VCaP (cell line): ENCODE results near the gene GNB1L.

Experiments used
- H3K27ac ChIP-seq: fragments of 450-650 bp; 2 replicates; pipeline ENCODE4 v1.5.1; 2017
- TF ChIP-seq, protein P1 (sequence below): fragments of 450-650 bp; conservative IDR thresholded peaks from 2 replicates; pipeline ENCODE4 v1.5.1; 2017; ENCODE audit warnings: mild to moderate bottlenecking, moderate library complexity

Gene GNB1L

DNA sequence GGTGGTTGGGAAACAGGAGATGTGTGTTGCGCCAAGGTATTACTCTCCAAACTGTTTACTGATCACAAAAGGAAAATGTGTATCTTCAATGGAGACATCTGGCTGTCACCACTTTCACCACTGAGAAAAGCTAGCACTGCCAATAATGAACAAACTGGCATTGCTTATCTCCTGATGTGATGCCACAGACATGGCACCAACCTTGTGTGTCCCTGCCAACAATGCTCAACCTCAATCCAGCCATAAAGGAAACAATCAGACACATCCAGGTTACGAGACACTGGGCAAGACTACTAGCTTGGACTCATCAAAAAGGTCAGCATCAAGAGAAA, 28.1 kb downstream of the GNB1L start:
- H3K27ac ChIP-seq: no peak overlapping the region
- TF ChIP-seq, protein P1, sequence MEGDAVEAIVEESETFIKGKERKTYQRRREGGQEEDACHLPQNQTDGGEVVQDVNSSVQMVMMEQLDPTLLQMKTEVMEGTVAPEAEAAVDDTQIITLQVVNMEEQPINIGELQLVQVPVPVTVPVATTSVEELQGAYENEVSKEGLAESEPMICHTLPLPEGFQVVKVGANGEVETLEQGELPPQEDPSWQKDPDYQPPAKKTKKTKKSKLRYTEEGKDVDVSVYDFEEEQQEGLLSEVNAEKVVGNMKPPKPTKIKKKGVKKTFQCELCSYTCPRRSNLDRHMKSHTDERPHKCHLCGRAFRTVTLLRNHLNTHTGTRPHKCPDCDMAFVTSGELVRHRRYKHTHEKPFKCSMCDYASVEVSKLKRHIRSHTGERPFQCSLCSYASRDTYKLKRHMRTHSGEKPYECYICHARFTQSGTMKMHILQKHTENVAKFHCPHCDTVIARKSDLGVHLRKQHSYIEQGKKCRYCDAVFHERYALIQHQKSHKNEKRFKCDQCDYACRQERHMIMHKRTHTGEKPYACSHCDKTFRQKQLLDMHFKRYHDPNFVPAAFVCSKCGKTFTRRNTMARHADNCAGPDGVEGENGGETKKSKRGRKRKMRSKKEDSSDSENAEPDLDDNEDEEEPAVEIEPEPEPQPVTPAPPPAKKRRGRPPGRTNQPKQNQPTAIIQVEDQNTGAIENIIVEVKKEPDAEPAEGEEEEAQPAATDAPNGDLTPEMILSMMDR: no peak

DNA sequence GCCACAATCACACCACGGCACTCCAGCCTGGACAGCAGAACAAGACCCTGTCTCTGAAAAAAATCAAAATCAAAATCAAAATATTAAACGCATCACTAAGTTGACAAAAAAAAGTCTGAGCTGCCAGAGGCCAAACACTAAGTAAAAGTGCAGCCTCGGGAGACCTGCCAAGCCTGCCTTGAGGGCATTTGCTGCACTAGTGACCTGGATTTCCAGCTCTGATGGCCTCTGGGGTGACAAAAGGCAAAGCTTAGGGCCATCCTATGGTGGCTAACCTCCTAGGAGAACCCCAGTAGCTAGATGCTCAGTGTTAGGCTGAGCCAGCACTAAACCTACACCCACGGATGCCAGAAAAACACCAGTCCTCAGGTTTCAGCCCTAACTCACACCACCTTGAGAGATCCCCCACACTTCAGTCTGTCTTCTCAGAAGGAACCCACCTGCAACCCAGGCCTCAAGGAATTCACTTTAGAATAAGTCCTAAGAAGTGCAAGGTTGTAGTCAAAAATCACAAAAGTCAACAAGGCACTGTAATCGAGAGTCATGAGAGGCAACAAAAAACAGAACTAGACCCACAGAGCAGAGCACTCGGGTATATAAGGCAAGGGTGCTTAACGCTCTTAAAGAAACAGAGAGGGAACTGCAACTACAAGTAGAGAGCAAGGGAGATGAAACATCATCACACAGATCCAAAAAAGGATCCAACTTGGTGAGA, 28.6 kb downstream of the GNB1L start:
- TF ChIP-seq, protein P1: no peak
- no peak overlapping the region for H3K27ac ChIP-seq

DNA sequence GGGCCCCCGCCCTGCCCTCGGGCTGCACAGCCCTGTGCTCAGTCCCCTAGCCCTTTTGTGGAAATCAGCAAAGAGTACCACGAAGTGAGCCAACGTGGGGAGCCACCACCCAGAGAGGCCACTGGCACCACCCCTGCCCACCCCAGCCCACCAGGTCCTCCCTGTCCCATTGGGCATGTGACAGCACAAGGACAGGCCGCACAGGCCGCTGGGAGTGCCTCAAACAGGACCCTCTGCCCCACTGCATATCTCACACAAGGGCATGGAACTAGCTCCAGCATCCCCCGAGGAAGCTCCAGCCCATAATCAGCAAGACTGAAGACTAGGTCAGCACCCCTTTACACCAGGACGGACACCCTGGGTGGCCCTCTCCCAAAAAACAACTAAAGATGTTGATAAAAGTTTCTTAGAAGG, 29.7 kb downstream of the GNB1L start:
- H3K27ac ChIP-seq: no peak overlapping the region
- TF ChIP-seq, protein P1: no peak

DNA sequence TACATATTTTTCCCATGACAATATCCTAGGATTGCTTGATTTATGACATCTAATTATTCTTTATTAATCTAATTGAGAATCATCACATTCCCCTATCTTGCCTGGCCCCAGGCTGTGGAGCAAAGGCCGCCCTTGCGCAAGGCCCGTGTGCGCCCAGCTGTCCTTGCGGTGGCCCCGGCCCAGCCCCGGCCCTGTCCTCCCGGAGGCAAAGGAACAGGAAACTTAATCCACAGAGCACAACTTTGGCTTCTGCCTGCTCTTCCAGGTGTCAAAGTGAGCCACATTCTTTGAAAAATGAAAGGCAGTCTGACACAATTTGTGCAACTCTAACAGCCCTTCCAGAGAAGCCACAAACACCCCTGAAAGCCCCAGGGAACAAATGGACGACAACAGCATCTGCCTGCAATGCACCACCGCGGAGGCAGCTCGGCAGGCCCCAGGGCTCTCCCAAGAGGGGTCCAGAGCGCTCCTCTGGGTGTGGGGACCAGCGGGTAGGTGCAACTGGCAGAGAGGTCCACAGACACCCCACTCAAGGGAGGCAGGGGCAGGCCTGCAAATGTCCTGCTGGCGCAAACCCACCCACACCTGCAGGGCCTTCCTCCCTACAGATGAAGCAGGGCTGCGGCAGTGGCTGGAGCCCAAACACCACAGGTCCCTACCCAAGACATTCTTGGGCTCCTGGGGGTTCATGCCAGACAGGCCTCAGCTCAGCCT, 30.3 kb downstream of the GNB1L start:
- TF ChIP-seq, protein P1: no peak
- no peak overlapping the region for H3K27ac ChIP-seq

DNA sequence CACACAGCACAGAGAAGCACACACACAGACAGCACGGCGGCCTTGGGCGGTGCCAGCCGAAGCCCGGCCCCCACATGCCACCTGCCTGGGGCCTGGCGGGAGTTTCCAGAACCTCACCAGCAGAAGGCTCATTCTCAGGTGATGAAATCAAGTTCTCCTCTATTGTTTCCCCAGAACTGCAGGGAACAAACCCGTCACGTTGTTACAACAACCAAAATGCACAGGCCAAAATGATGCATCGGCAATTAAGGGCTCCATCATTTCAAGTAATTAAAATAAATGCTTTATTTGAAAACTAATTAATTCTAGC, 30.8 kb downstream of the GNB1L start:
- no peak overlapping the region for H3K27ac ChIP-seq
- TF ChIP-seq, protein P1: no peak

DNA sequence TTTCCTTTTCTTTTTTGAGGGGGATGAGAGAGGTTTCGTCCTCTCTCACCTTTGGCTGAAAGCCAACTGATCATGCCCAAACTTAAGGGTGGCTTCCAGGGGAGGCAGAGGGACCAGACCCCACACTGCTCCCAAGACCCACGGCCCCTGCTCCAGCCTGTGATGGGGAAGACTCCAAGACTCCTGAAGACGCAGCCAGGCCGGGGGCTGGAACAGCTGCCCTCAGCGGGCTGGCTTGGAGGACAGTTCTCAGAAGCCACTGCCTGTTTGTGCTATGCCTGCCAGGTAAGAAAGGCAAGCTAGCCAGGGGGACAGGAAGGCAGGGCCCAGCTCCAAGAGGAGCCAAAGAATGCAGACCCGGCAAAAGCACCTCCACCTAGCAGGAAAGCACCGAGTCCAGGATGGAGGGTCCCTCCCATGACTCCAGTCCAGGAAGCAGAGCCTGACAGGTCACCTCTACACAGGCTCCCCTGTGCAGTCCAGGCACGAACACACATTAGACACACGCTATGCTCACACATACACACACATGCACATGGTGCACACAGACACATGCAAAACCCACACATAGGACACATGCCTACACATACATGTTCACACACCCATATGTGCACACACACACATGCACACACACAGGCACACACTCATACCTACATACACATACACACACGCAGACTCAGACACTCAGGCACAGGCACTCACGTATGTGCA, 31.3 kb downstream of the GNB1L start:
- TF ChIP-seq, protein P1: no peak
- H3K27ac ChIP-seq: no peak overlapping the region

DNA sequence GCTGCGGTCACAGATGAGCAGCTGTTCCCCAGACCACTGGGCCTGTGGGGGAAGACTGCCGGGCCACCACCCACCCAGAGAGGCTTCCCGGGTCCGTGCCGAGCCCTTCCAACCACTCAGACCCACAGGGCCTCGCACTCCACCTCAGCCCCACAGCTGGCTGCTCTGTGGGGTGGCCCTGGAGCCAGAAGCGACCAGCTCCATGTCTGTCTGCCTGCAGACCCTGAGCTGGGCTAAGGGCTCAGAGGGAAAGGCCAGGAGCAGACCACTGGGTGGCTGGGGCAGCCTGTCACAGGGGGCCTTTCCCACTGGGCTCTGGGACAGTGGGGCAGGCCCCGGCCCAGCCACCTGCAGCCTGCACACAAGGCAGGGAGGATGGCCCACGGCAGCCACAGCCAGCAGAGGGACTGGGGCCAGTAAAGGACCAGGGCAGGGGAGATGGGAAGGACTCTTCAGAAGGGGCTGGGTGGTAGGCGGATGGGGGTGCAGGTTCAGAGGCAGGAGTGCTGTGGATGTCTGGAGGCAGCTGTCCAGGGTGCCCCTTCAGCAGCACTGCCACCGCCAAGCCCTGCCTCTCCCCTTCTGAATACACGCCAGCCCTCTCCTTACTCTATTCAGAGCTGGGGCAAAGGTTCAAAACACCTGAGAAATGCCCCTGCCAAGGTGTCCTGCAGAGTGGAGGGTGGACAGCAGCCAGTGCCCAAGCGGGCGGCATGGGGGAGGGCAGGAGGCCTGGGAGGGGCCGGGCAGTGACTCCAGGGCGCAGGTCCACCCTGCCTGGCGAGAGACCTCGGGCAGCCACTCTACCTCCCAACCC, 32.2 kb downstream of the GNB1L start:
- H3K27ac ChIP-seq: no peak overlapping the region
- TF ChIP-seq, protein P1: no peak
